ENCODE measurements around the gene ARHGEF6. TPM values are rescaled to one million over a fixed set of nuclear protein-coding genes. Genes with fewer than 3 reads are reported as not detected.

ARHGEF6 gene
- total and polyA plus RNA-seq, 4 experiments from 2014 or later: 77.7 to 86.1 (median 82.4) TPM

GRCh38 chrX:136684120-136684519 lies 96.6 kb downstream of the ARHGEF6 start:
- intact Hi-C loops (cut with micrococcal nuclease): no loop called here
- Mint-ChIP-seq H3K4me3 (no peak overlapping the region), H3K4me1 (peaks cover 21 to 41% (median 27%) of the 10 kb centered on the region in 4 donors), H3K27me3 (no peaks in the 10 kb centered on the region), H3K9me3 (no peaks in the 10 kb centered on the region), H3K36me3 (peaks cover 21 to 49% of the 10 kb centered on the region in 2 donors), H3K27ac (no peak overlapping the region)
- ChIA-PET CTCF (ENCODE audit: partially characterized antibody) (interaction anchor here (0.9 to 1.2 kb wide), 2 partner anchors 74 to 76 kb away, joined by 3 read pairs; no protein-coding TSS in a partner anchor), POLR2A (ENCODE audit: partially characterized antibody) (interaction anchor here (1.6 to 3.5 kb wide), 3 partner anchors 9 to 49 kb away, joined by 6 to 15 read pairs (median 7); no protein-coding TSS in a partner anchor)
- no peak overlapping the region for H3K27ac ChIP-seq (ENCODE audit: low read depth, low read length)
- no peaks in the 10 kb centered on the region for H3K27me3 ChIP-seq (ENCODE audit: insufficient read depth, low read length)
- no peak for DNase-seq
- no peaks in the 10 kb centered on the region for H3K9me3 ChIP-seq (ENCODE audit: control insufficient read depth in 1 of 2, low read length in 2 of 2)
- H3K4me3 ChIP-seq (ENCODE audit: low read length in 2 of 2): no peak overlapping the region
- peaks cover 65% of the 10 kb centered on the region for H3K4me1 ChIP-seq (ENCODE audit: insufficient read depth, low read length)
- peaks cover 23% of the 10 kb centered on the region for H3K36me3 ChIP-seq (ENCODE audit: insufficient read depth, low read length)

GRCh38 chrX:136679531-136679930 lies 101.2 kb downstream of the ARHGEF6 start:
- Histone ChIP-seq H3K4me3 (ENCODE audit: low read length in 2 of 2) (no peak overlapping the region), H3K9me3 (ENCODE audit: control insufficient read depth in 1 of 2, low read length in 2 of 2) (no peaks in the 10 kb centered on the region), H3K27ac (ENCODE audit: low read depth, low read length) (no peak overlapping the region), H3K36me3 (ENCODE audit: insufficient read depth, low read length) (peaks cover 20% of the 10 kb centered on the region), H3K27me3 (ENCODE audit: insufficient read depth, low read length) (no peaks in the 10 kb centered on the region), H3K4me1 (ENCODE audit: insufficient read depth, low read length) (peaks cover 73% of the 10 kb centered on the region)
- Mint-ChIP-seq H3K9me3 (no peaks in the 10 kb centered on the region), H3K36me3 (peaks cover 22 to 53% of the 10 kb centered on the region in 2 donors), H3K4me3 (peak overlapping the region in 1 of 8 donors; percentile 43), H3K4me1 (peaks cover 35 to 62% (median 40%) of the 10 kb centered on the region in 4 donors), H3K27me3 (no peaks in the 10 kb centered on the region), H3K27ac (peak overlapping the region in 6 of 7 donors; percentile 7 to 93 (median 63))
- intact Hi-C loops (cut with micrococcal nuclease): no loop called here
- DNase-seq: no peak
- ChIA-PET CTCF (ENCODE audit: partially characterized antibody) (no interaction called here), POLR2A (ENCODE audit: partially characterized antibody) (interaction anchor here (0.7 to 14.8 kb wide), 8 partner anchors 11 to 201 kb away, joined by 3 to 163 read pairs (median 5); partner anchors contain the start of gene RBMX)

- intact Hi-C loops (cut with micrococcal nuclease): loop anchor here (1.0 to 2.0 kb wide), 4 partner anchors 15 to 66 kb away; no protein-coding TSS in a partner anchor
- H3K36me3 ChIP-seq (ENCODE audit: insufficient read depth, low read length): peaks cover 5% of the 10 kb centered on the region
- H3K9me3 Mint-ChIP-seq: no peaks in the 10 kb centered on the region
- H3K4me1 Mint-ChIP-seq: peaks cover 68 to 100% (median 79%) of the 10 kb centered on the region in 4 donors
- peak overlapping the region; percentile 58 for H3K27ac ChIP-seq (ENCODE audit: low read depth, low read length)
- peak overlapping the region; percentile 37 to 91 (median 78) for H3K4me3 Mint-ChIP-seq
- H3K9me3 ChIP-seq (ENCODE audit: control insufficient read depth in 1 of 2, low read length in 2 of 2): no peaks in the 10 kb centered on the region
- peak overlapping the region in 1 of 2 donors; percentile 12 for H3K4me3 ChIP-seq (ENCODE audit: low read length in 2 of 2)
- DNase-seq: peak; percentile 64 to 79 (median 75)
- ChIA-PET POLR2A (ENCODE audit: partially characterized antibody) (interaction anchor here (0.9 to 14.8 kb wide), 26 partner anchors 9 to 206 kb away, joined by 3 to 163 read pairs (median 8); partner anchors contain the start of gene RBMX), CTCF (ENCODE audit: partially characterized antibody) (interaction anchor here (1.0 to 2.1 kb wide), 10 partner anchors 13 to 66 kb away, joined by 3 to 7 read pairs (median 4); no protein-coding TSS in a partner anchor)
- peak overlapping the region; percentile 89 to 99 (median 94) for H3K27ac Mint-ChIP-seq
- H3K4me1 ChIP-seq (ENCODE audit: insufficient read depth, low read length): peaks cover 98% of the 10 kb centered on the region
- H3K27me3 ChIP-seq (ENCODE audit: insufficient read depth, low read length): no peaks in the 10 kb centered on the region
- H3K27me3 Mint-ChIP-seq: no peaks in the 10 kb centered on the region
- H3K36me3 Mint-ChIP-seq: peaks cover 20 to 52% of the 10 kb centered on the region in 2 donors
Measured at GRCh38 chrX:136674270-136674985, 106.3 kb downstream of the ARHGEF6 start.

- Histone ChIP-seq H3K27me3 (ENCODE audit: insufficient read depth, low read length) (no peaks in the 10 kb centered on the region), H3K9me3 (ENCODE audit: control insufficient read depth in 1 of 2, low read length in 2 of 2) (no peaks in the 10 kb centered on the region), H3K36me3 (ENCODE audit: insufficient read depth, low read length) (peaks cover 10% of the 10 kb centered on the region), H3K4me3 (ENCODE audit: low read length in 2 of 2) (no peak overlapping the region), H3K4me1 (ENCODE audit: insufficient read depth, low read length) (peaks cover 95% of the 10 kb centered on the region), H3K27ac (ENCODE audit: low read depth, low read length) (peak overlapping the region; percentile 21)
- Mint-ChIP-seq H3K4me1 (peaks cover 66 to 99% (median 83%) of the 10 kb centered on the region in 4 donors), H3K36me3 (peaks cover 36 to 61% of the 10 kb centered on the region in 2 donors), H3K27me3 (no peaks in the 10 kb centered on the region), H3K4me3 (peak overlapping the region in 4 of 8 donors; percentile 18 to 91 (median 44)), H3K27ac (peak overlapping the region; percentile 3 to 99 (median 89)), H3K9me3 (peaks cover 0 to 2% (median 0%) of the 10 kb centered on the region in 8 donors)
- intact Hi-C loops (cut with micrococcal nuclease): no loop called here
- DNase-seq: no peak
- CTCF ChIA-PET (ENCODE audit: partially characterized antibody): interaction anchor here (1.1 kb wide), 1 partner anchor 62 kb away, joined by 3 read pairs; no protein-coding TSS in a partner anchor
- POLR2A ChIA-PET (ENCODE audit: partially characterized antibody): interaction anchor here (0.7 to 14.8 kb wide), 3 partner anchors 11 to 24 kb away, joined by 3 to 163 read pairs (median 4); no protein-coding TSS in a partner anchor
Measured at GRCh38 chrX:136671006-136671610, 109.6 kb downstream of the ARHGEF6 start.

- Histone ChIP-seq H3K4me1 (ENCODE audit: insufficient read depth, low read length) (peaks cover 95% of the 10 kb centered on the region), H3K27me3 (ENCODE audit: insufficient read depth, low read length) (no peaks in the 10 kb centered on the region), H3K4me3 (ENCODE audit: low read length in 2 of 2) (no peak overlapping the region), H3K36me3 (ENCODE audit: insufficient read depth, low read length) (peaks cover 10% of the 10 kb centered on the region), H3K27ac (ENCODE audit: low read depth, low read length) (no peak overlapping the region), H3K9me3 (ENCODE audit: control insufficient read depth in 1 of 2, low read length in 2 of 2) (no peaks in the 10 kb centered on the region)
- Mint-ChIP-seq H3K4me1 (peaks cover 55 to 96% (median 76%) of the 10 kb centered on the region in 4 donors), H3K4me3 (peak overlapping the region in 6 of 8 donors; percentile 2 to 77 (median 38)), H3K9me3 (peaks cover 0 to 6% (median 0%) of the 10 kb centered on the region in 8 donors), H3K36me3 (peaks cover 47 to 68% of the 10 kb centered on the region in 2 donors), H3K27ac (peak overlapping the region; percentile 74 to 93 (median 86)), H3K27me3 (no peaks in the 10 kb centered on the region)
- POLR2A ChIA-PET (ENCODE audit: partially characterized antibody): interaction anchor here (1.3 to 14.8 kb wide), 6 partner anchors 8 to 39 kb away, joined by 5 to 163 read pairs (median 18); no protein-coding TSS in a partner anchor
- peak in 2 of 5 donors; percentile 31 to 48 for DNase-seq
- intact Hi-C loops (cut with micrococcal nuclease): no loop called here
- CTCF ChIA-PET (ENCODE audit: partially characterized antibody): no interaction called here
Measured at GRCh38 chrX:136667446-136668168, 113.1 kb downstream of the ARHGEF6 start.

GRCh38 chrX:136666088-136666487 lies 114.6 kb downstream of the ARHGEF6 start:
- H3K4me1 ChIP-seq (ENCODE audit: insufficient read depth, low read length): peaks cover 95% of the 10 kb centered on the region
- peaks cover 0 to 6% (median 0%) of the 10 kb centered on the region in 8 donors for H3K9me3 Mint-ChIP-seq
- intact Hi-C loops (cut with micrococcal nuclease): no loop called here
- peak overlapping the region in 2 of 8 donors; percentile 14 to 39 for H3K4me3 Mint-ChIP-seq
- no peaks in the 10 kb centered on the region for H3K27me3 Mint-ChIP-seq
- no peak for DNase-seq
- H3K4me3 ChIP-seq (ENCODE audit: low read length in 2 of 2): no peak overlapping the region
- peaks cover 53 to 94% (median 72%) of the 10 kb centered on the region in 4 donors for H3K4me1 Mint-ChIP-seq
- peaks cover 10% of the 10 kb centered on the region for H3K36me3 ChIP-seq (ENCODE audit: insufficient read depth, low read length)
- H3K36me3 Mint-ChIP-seq: peaks cover 46 to 66% of the 10 kb centered on the region in 2 donors
- H3K27ac Mint-ChIP-seq: peak overlapping the region; percentile 30 to 95 (median 69)
- no peaks in the 10 kb centered on the region for H3K27me3 ChIP-seq (ENCODE audit: insufficient read depth, low read length)
- ChIA-PET POLR2A (ENCODE audit: partially characterized antibody) (interaction anchor here (1.0 to 6.3 kb wide), 18 partner anchors 8 to 79 kb away, joined by 3 to 77 read pairs (median 6); no protein-coding TSS in a partner anchor), CTCF (ENCODE audit: partially characterized antibody) (interaction anchor here (0.9 to 3.0 kb wide), 4 partner anchors 9 to 57 kb away, joined by 3 to 11 read pairs (median 5); no protein-coding TSS in a partner anchor)
- H3K9me3 ChIP-seq (ENCODE audit: control insufficient read depth in 1 of 2, low read length in 2 of 2): no peaks in the 10 kb centered on the region
- peak overlapping the region; percentile 10 for H3K27ac ChIP-seq (ENCODE audit: low read depth, low read length)
